Measurements from ENCODE around the gene COL26A1.
"Not testable (repeated sequence)": the region's sequence is repeated elsewhere in the genome, so short reads cannot be mapped to it uniquely, and the experiment has no call there.

Gene COL26A1

GRCh38 chr7:101602484-101603241 is 240.0 kb downstream of the COL26A1 start:
- DNase-seq, result peak; percentile 5 to 56 (median 46)

GRCh38 chr7:101604331-101604933 is 241.8 kb downstream of the COL26A1 start:
- no peak for DNase-seq

GRCh38 chr7:101604934-101605332 is 242.3 kb downstream of the COL26A1 start:
- not testable (repeated sequence) for DNase-seq

- no peak for DNase-seq
Measured at GRCh38 chr7:101605611-101606497, 243.2 kb downstream of the COL26A1 start.

- no peak for DNase-seq
Measured at GRCh38 chr7:101606498-101606923, 243.8 kb downstream of the COL26A1 start.

Measured in T-helper 2 cell (primary cell).